HS-5 (cell line): ENCODE measurements around the gene P2RY14.
"Not testable (repeated sequence)": the region's sequence is repeated elsewhere in the genome, so short reads cannot be mapped to it uniquely, and the experiment has no call there.

Experiments
- DNase-seq: peaks from one replicate; pipeline ENCODE4 v3.0.0-alpha.2; 2012; ENCODE audit warnings: low read depth

The P2RY14 gene

DNA sequence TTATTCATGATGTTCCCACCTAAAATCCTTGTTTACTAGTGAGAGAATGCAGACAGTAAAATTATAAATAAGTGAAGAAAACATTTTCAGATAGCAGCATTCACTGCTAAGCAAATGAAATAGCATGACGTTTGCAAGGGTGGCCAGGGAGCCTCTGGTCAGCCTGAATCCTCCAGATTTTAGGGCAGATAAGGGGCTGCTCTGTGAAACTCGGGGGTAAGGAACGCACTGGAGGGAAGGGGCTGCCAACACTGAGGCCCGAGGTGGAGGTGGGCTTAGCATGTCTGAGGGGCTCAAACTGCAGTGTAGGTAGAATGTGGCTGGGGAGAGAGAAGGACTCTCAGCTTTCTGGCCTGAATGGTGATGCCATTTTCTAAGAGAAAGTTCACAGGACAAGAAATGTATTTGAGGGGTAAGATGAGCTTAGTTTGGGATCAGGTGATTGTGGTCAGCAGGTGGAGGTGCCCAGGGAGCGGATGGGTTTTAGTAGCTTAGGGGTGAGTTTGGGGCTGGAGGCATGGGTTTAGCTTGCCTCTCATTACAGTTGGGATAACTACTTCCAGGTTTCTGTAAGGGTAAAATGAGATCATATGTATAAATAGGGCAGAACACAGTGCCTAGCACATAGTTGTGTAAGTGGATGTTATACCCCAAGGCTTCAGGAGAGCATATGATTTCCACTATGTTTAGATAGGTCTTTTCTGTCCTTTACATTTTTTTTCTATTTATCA is 95.8 kb downstream of the P2RY14 start:
- DNase-seq = no peak

DNA sequence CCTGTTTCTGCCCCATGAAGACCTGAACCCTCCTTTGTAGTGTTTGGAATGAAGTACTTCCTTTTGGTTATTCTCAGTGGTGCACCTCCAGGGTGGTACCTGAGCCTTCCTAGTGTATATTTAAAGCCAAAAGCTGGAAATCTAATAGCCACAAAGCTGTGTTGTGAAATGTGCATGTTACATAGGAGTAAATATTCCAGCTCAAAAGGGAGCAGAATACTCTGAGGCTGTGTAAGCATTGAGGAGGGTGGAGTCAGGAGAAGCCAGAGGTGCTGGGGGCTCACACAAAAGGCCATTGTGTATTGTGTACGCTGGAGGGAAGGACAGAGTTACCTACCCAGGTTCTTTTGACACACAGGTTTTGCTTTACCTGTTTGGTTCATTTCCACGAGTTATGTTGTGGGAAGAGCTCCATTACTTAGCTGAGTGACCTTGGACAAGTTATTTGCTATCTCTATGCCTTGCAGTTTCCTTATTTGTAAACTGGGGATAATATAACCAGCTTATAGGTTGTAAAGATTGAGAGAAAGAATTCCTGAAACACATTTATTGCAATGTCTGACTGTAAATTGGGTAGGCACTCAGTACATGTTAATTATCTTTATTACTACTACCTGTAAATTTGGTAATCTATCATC is 100.0 kb downstream of the P2RY14 start:
- no peak for DNase-seq

DNA sequence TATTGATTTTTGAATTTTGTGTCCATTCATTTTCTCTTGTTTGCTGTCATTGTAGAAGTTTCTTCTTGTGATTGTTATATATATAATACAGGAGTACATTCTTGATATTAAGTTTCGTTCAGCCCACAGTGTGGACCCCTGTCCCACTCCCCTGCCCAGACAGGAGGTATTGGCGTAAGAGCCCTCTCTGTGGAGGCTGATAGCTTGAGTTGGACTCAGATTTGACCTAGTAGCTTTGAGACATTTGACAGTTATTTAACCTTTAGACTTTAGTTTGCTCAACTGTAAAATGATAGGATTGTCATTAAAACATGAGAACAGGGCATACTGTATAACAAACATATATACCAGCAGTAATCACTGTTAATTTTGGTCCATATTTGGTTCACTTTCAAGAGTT is 102.4 kb downstream of the P2RY14 start:
- no peak for DNase-seq

DNA sequence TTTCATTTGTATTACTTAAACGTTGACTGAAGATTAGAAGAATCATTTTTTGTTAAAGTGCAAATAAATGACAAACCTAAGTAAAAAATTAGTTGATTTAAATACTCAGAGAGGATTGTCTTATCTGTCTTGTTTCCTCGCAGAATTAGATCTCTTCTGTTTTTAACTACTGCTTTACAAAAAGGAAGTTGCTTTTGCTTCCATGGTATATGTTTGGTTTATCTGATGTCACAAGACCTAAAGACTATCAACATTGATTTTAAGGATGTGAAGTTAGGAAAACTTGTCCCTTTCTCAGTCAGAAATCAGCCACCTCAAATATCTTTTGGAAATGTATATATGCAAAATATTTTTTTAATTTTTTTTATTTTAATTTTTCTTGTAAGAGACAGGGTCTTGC is 104.0 kb downstream of the P2RY14 start:
- DNase-seq = no peak

DNA sequence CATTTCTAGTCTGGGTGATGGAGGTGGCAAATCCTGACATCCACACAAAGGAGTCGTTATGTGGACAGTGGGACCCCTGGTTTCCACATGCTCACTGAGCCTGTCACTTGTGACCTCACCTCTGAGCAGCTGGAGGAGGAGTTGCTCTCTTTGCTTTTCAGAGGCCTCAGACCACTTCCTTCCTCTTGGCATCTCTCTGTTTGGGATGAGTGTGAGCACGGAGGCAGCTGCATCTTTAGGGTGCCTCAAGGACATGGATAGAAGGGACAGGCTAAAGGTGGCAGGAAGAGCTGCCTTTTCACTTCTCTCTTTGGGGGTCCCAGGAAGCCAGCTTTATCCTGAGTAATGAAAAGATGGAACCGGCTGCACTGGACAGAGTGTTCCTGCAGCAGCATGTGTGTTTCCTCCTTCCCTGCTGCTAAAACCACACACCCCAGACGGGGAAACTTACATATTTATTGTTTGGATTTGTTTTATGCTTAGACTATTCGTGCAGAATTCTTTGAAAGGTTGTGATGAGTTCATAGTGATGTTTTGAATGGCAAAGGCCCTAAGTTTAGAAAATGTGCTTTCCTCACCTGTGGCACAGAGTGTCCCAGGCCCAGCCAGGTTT is 107.1 kb downstream of the P2RY14 start:
- no peak for DNase-seq

DNA sequence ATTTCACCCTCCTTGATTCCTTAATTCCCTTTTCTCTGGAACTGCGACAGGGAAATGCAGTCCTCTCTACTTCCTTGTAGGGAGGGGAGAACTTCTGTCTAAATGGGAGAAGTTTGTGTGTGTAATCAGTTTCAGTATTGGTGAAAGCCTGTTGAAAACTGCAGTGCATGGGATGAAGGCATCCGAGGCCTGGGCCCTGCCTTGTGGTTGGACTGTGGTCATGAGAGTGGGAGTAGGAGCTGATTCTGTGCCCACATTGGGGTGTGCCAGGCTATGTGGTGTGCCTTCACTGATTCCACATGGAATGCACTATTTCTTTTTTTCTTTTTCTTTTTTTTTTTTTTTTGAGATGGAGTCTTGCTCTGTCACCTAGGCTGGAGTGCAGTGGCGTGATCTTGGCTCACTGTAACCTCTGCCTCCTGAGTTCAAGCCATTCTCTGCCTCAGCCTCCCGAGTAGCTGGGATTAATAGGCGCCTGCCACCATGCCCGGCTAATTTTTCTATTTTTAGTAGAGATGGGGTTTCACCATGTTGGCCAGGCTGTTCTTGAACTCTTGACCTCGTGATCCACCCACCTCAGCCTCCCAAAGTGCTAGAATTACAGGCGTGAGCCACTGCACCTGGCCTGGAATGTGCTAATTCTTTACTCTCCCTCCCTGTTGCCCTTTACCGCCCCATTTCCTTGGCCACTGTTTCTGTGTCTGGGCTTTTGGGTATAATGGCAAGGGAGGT is 108.2 kb downstream of the P2RY14 start:
- DNase-seq = not testable (repeated sequence)

DNA sequence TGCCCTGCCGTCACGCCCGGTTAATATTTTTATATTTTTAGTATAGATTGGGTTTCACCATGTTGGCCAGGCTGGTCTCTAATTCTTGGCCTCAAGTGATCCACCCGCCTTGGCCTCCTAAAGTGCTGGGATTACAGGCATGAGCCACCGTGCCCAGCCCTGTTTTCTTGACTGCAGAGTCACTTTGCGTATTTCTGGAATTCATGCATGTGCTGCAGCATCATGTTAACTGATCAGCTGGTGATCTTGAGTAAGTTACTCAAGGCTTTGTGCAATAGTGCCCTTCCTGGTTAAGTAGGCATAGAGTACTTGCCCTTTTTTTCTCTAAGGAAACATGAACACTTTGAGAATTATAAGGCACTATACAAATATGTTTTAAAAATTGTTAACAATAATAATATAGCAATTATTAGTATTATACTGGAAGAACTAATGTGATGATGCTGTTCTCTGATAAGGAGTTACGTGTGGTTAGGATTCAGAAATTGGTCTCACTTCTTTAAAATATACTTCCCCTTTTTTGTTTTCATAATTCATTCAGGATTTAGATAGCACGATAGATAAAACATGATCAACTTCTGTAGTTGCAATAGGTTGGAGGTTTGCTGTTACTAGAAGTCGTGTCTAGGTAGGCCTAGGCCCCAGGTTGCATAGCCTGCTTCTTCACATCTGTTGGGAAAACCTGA is 108.9 kb downstream of the P2RY14 start:
- DNase-seq = no peak

DNA sequence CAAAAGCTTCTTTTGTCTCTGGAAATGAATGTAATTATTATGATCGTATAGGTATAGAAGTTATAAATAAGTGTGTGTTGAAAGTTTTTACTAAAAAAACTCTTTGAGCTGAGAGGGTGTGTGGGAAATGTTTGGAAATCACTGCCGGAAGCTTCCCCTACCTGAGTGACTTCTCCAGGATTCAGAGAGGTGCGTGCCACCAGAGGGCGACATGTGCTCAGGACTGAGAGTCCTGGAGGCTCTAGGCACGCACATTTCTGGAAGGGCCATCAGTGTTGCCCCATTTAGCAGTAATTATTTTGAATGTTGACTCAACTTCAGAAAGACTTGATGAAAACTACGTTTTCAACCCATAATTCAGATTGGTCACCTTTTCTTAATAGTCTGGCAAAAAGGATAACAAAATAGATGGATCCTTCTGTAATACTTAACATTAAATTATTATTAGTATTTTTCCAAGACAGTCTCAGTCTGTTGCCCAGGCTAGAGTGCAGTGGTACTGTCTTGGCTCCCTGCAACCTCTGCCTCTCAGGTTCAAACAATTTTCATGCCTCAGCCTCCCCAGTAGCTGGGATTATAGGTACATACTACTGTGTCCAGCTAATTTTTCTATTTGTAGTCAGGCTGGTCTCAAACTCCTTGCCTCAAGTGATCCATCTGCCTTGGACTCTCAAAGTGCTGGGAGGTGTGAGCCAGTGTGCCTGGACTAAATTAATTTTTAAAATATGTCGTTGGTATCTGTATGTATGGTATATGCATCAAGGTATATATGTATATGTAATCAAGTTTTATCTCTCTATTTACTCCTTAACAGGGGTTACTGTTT is 109.9 kb downstream of the P2RY14 start:
- DNase-seq = peak; percentile 13

DNA sequence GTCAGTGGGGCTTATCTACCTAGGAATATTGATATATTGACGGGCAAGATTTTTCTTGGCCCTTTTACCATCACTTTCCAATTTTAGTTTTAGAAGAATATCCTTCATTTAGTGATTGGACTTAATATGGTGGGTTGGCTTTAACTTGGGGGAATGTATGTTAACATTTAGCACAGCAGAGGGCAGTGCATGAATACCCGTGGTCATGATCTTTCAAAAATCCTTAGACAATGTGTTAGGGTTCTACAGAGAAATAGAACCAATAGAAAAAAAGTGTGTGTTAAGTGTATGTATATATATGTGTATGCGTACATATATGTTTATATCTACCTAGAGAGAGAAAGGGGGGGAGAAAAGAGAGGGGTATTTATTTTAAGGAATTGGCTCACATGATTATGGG is 112.2 kb downstream of the P2RY14 start:
- DNase-seq = no peak

DNA sequence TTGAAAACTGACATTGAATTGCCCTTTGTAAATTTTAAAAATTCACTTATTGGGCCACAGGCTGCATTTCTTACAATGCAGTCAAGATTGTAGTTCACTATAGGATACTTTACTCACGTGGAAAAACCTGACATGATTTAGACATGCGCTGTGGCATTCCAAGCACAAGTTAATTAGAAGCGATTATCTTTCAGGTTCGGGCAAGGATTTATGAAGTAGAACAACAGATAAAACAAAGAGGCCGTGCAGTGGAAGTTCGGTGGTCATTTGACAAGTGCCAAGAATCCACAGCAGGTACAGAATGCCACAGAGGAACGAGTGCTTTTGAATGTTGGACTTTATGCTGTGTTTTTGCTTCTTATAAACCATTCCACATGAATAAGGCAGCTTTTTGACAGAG is 113.1 kb downstream of the P2RY14 start:
- no peak for DNase-seq
